Astrocyte (in vitro differentiated cells and primary cell): ENCODE results near the gene GABRB1. TPM values are rescaled to one million over a fixed set of nuclear protein-coding genes. Genes with fewer than 3 reads are reported as not detected.

Source experiments
- DNase-seq: peaks from one replicate; pipeline ENCODE4 v3.0.0-alpha.2; 2010; ENCODE audit warnings: low read depth
- FAIRE-seq: peaks from 2 replicates; lab custom pipeline; 2011; peaks lifted over from hg19 to GRCh38; lab: Jason Lieb, UNC
- H2AFZ ChIP-seq: 2 replicates; pipeline ENCODE4 v1.6.0; 2012; ENCODE audit warnings: low read depth, low read length, inconsistent platforms
- H3K27ac ChIP-seq: 2 replicates; pipeline ENCODE4 v1.5.1; 2011; ENCODE audit warnings: low read depth, low read length, inconsistent platforms
- H3K27me3 ChIP-seq: 2 replicates; pipeline ENCODE4 v1.6.0; 2011; ENCODE audit warnings: low read length, inconsistent platforms; ENCODE audit not compliant: insufficient read depth
- H3K36me3 ChIP-seq: 2 replicates; pipeline ENCODE4 v1.5.1; 2011; ENCODE audit warnings: low read length, inconsistent platforms; ENCODE audit not compliant: insufficient read depth
- H3K4me1 ChIP-seq: 2 replicates; pipeline ENCODE4 v1.5.1; 2011; ENCODE audit warnings: low read length, inconsistent platforms; ENCODE audit not compliant: insufficient read depth
- H3K4me2 ChIP-seq: 2 replicates; pipeline ENCODE4 v1.6.0; 2012; ENCODE audit warnings: low read length, inconsistent platforms
- H3K4me3 ChIP-seq: 2 replicates; pipeline ENCODE4 v1.5.1; 2011; ENCODE audit warnings: low read depth, mild to moderate bottlenecking, low read length, inconsistent platforms; ENCODE audit not compliant: insufficient read depth
- H3K79me2 ChIP-seq: 2 replicates; pipeline ENCODE4 v1.6.0; 2012; ENCODE audit warnings: mild to moderate bottlenecking, low read length, inconsistent platforms; ENCODE audit not compliant: insufficient read depth
- H3K9ac ChIP-seq: 2 replicates; pipeline ENCODE4 v1.6.0; 2012; ENCODE audit warnings: mild to moderate bottlenecking, low read length, inconsistent platforms
- H3K9me3 ChIP-seq: 2 replicates; pipeline ENCODE4 v1.5.1; 2012; ENCODE audit warnings: low read depth, mild to moderate bottlenecking, low read length, inconsistent platforms; ENCODE audit not compliant: insufficient read depth
- H4K20me1 ChIP-seq: 2 replicates; pipeline ENCODE4 v1.6.0; 2012; ENCODE audit warnings: low read length, inconsistent platforms; ENCODE audit not compliant: insufficient read depth
- H3K27ac Mint-ChIP-seq: one replicate; pipeline ENCODE4 v1.8.0; 2021; ENCODE audit warnings: mild to moderate bottlenecking, mixed read lengths; ENCODE audit not compliant: unreplicated experiment
- H3K27me3 Mint-ChIP-seq: one replicate; pipeline ENCODE4 v1.8.0; 2021; ENCODE audit warnings: low read depth, mixed read lengths; ENCODE audit not compliant: unreplicated experiment
- H3K36me3 Mint-ChIP-seq: one replicate; pipeline ENCODE4 v1.8.0; 2021; ENCODE audit warnings: low read depth, mixed read lengths; ENCODE audit not compliant: unreplicated experiment
- H3K4me1 Mint-ChIP-seq: one replicate; pipeline ENCODE4 v1.8.0; 2021; ENCODE audit warnings: low read depth, mixed read lengths; ENCODE audit not compliant: unreplicated experiment
- H3K4me3 Mint-ChIP-seq: one replicate; pipeline ENCODE4 v1.8.0; 2021; ENCODE audit warnings: mild to moderate bottlenecking, moderate library complexity, mixed read lengths; ENCODE audit not compliant: unreplicated experiment
- H3K9me3 Mint-ChIP-seq: one replicate; pipeline ENCODE4 v1.8.0; 2021; ENCODE audit warnings: mild to moderate bottlenecking, mixed read lengths; ENCODE audit not compliant: unreplicated experiment
- EZH2 ChIP-seq: IDR thresholded peaks from 2 replicates; pipeline ENCODE4 v1.6.1; 2012; ENCODE audit warnings: mild to moderate bottlenecking, low read length, inconsistent platforms; ENCODE audit not compliant: insufficient read depth
- total RNA-seq: library from RNA; stranded (reverse); gene quantifications from 2 replicates; pipeline ENCODE4 v1.2.1, GENCODE V29; 2021
- TF ChIP-seq, protein P1 (sequence below): IDR thresholded peaks from 2 replicates; pipeline ENCODE4 v1.5.1; 2011; ENCODE audit warnings: low read depth, mild to moderate bottlenecking, inconsistent platforms, low read length, moderate library complexity; ENCODE audit not compliant: insufficient read depth

GABRB1 gene
- total RNA-seq, 1 donor from 2014 or later = not detected

DNA sequence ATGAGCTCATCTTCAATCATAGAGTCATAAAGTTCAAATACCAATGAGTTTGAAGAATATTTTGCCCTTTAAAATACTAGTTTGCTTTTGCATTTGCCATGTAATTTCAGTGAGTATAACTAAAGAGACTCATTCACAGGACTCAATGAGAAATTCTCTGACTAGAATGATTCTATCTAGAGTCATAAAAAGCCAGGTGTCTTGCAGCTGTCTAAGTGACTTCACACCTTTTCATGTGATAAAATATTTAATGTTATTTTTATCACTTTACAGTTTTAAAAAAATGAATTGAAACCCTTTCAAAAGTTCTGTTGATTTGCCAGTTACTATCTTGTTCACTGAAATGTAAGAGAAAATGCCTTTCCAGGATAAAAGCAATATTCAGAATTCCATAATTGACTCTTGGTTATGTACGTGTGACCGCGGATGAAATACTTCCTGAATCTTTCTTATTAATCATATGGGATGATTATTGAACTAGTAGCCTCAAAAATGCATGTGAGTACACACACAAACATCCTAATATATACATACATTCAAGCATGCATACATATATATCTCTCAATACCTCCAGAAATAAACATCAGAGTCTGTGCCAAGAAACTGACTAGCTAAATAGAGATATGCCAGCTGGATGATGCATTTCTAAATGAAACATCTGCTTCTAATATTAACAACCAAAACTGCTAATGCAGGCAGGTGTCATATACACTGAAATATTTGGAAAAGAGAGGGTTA is 87.0 kb downstream of the GABRB1 start:
- H2AFZ ChIP-seq = no peak overlapping the region
- H3K4me1 Mint-ChIP-seq = no peaks in the 10 kb centered on the region
- H3K4me3 Mint-ChIP-seq = no peak overlapping the region
- H3K27me3 Mint-ChIP-seq = peaks cover 3% of the 10 kb centered on the region
- no peaks in the 10 kb centered on the region for H3K9me3 ChIP-seq
- H3K79me2 ChIP-seq = no peaks in the 10 kb centered on the region
- H3K4me2 ChIP-seq = no peak overlapping the region
- H3K4me3 ChIP-seq = no peak overlapping the region
- TF ChIP-seq EZH2 = no peak
- TF ChIP-seq, protein P1, sequence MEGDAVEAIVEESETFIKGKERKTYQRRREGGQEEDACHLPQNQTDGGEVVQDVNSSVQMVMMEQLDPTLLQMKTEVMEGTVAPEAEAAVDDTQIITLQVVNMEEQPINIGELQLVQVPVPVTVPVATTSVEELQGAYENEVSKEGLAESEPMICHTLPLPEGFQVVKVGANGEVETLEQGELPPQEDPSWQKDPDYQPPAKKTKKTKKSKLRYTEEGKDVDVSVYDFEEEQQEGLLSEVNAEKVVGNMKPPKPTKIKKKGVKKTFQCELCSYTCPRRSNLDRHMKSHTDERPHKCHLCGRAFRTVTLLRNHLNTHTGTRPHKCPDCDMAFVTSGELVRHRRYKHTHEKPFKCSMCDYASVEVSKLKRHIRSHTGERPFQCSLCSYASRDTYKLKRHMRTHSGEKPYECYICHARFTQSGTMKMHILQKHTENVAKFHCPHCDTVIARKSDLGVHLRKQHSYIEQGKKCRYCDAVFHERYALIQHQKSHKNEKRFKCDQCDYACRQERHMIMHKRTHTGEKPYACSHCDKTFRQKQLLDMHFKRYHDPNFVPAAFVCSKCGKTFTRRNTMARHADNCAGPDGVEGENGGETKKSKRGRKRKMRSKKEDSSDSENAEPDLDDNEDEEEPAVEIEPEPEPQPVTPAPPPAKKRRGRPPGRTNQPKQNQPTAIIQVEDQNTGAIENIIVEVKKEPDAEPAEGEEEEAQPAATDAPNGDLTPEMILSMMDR = no peak
- no peaks in the 10 kb centered on the region for H4K20me1 ChIP-seq
- no peak overlapping the region for H3K27ac Mint-ChIP-seq
- H3K36me3 ChIP-seq = no peaks in the 10 kb centered on the region
- no peak overlapping the region for H3K9ac ChIP-seq
- no peaks in the 10 kb centered on the region for H3K4me1 ChIP-seq
- no peaks in the 10 kb centered on the region for H3K36me3 Mint-ChIP-seq
- no peaks in the 10 kb centered on the region for H3K9me3 Mint-ChIP-seq
- H3K27ac ChIP-seq = no peak overlapping the region
- DNase-seq (no peak), FAIRE-seq (no peak)
- no peaks in the 10 kb centered on the region for H3K27me3 ChIP-seq

DNA sequence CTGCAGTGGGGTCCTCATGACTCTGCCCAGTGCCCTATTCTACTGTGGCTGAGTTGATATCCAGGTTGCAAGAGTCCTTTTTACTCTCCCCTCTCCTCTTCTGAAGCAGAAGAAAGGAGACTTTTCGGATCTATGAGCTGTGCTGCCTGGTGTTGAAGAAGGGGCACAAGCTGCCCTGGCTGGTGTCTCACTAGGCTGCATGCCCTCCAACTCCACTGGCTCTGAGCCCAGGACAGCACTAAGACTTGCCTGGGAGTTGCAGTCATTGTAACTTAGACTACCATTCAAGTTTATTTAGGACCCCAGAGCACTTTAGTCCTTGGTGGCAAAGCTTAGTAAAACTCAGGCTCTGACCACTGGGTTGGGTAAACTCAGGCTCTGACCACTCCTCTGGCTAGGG is 89.4 kb downstream of the GABRB1 start:
- Mint-ChIP-seq H3K36me3 (no peaks in the 10 kb centered on the region), H3K27me3 (peaks cover 3% of the 10 kb centered on the region), H3K4me1 (no peaks in the 10 kb centered on the region), H3K27ac (no peak overlapping the region), H3K4me3 (no peak overlapping the region), H3K9me3 (no peaks in the 10 kb centered on the region)
- no peak overlapping the region for H3K9ac ChIP-seq
- no peaks in the 10 kb centered on the region for H3K9me3 ChIP-seq
- FAIRE-seq (no peak), DNase-seq (no peak)
- H3K79me2 ChIP-seq = no peaks in the 10 kb centered on the region
- no peaks in the 10 kb centered on the region for H3K27me3 ChIP-seq
- H4K20me1 ChIP-seq = no peaks in the 10 kb centered on the region
- no peak overlapping the region for H3K4me2 ChIP-seq
- H2AFZ ChIP-seq = no peak overlapping the region
- no peak overlapping the region for H3K4me3 ChIP-seq
- H3K36me3 ChIP-seq = no peaks in the 10 kb centered on the region
- H3K27ac ChIP-seq = no peak overlapping the region
- TF ChIP-seq, protein P1 = no peak
- TF ChIP-seq EZH2 = no peak
- no peaks in the 10 kb centered on the region for H3K4me1 ChIP-seq

DNA sequence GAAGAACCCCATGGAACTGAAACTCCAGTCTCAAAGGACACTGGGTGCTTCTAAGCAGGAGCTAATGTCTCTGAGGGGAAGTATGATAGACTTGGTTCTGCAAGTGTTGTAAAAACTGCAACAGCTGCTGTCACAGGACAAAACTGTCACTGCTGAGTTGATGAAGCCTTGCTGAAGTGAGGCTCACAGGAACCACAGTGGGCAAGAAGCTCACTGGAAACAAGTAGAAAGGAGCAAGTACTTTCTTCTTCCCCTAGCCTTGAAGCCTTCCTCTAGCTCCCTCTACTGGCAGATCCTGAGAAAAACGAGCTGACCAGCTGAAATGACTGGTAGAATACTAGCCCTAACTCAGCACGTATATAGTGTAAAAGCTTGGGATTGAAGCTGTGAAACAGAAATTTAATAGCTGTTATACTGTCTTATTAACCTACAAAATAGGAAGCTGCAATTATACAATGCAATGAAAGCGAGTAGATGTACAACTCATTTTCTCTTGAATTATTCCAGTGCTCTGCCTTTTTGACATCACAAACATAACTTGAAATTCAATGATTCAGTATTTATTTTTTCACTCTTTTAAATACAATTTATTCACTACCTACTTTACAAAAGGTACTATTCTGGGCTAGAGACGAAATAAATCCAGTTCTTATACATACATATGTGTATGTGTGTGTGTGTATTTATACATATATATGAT is 91.4 kb downstream of the GABRB1 start:
- Histone ChIP-seq H3K4me1 (no peaks in the 10 kb centered on the region), H3K9ac (no peak overlapping the region), H3K36me3 (no peaks in the 10 kb centered on the region), H3K27ac (no peak overlapping the region), H3K79me2 (no peaks in the 10 kb centered on the region), H3K9me3 (no peaks in the 10 kb centered on the region), H3K4me2 (peak overlapping the region; percentile 64), H2AFZ (peak overlapping the region; percentile 49), H4K20me1 (no peaks in the 10 kb centered on the region), H3K4me3 (no peak overlapping the region), H3K27me3 (no peaks in the 10 kb centered on the region)
- FAIRE-seq (no peak), DNase-seq (peak; percentile 54)
- Mint-ChIP-seq H3K4me1 (no peaks in the 10 kb centered on the region), H3K9me3 (no peaks in the 10 kb centered on the region), H3K27ac (no peak overlapping the region), H3K27me3 (peaks cover 3% of the 10 kb centered on the region), H3K4me3 (no peak overlapping the region), H3K36me3 (no peaks in the 10 kb centered on the region)
- TF ChIP-seq EZH2 = no peak
- TF ChIP-seq, protein P1 = peak; percentile 95
